GM12872 (cell line): Measurements from ENCODE around the gene NHLH1.

Experiments used
- CTCF ChIP-seq: IDR thresholded peaks from 3 replicates; pipeline ENCODE4 v1.5.1; 2011; ENCODE audit warnings: low read depth, mild to moderate bottlenecking, low read length, moderate library complexity; ENCODE audit not compliant: insufficient read depth

The NHLH1 gene

GRCh38 chr1:160358073-160358472 lies 8.8 kb upstream of the NHLH1 start:
- TF ChIP-seq CTCF, result no peak

- TF ChIP-seq CTCF, result no peak
These were observed 7.2 kb upstream of the NHLH1 start for GRCh38 chr1:160359559-160360226.

- TF ChIP-seq CTCF, result no peak
These were observed 6.6 kb upstream of the NHLH1 start for GRCh38 chr1:160360227-160360695.

DNA sequence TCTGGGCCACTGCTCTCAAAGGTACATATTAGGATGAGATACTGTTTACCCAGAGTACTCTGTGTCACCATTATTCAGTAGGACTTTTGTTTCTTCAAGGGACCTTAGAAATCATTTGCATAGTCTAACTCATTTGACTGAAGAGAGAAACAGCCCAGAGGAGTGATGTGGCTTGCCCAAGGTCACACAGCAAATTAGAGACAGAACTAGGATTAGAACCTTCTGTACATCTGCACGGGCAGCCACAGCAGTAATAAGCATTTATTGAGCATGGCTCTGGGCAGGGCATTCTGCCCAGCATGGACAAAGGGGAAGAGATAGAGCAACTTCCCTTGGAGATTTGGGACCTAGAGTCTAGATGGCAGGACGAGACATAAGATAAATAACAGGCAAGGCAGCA lies 5.7 kb upstream of the NHLH1 start:
- no peak for TF ChIP-seq CTCF

DNA sequence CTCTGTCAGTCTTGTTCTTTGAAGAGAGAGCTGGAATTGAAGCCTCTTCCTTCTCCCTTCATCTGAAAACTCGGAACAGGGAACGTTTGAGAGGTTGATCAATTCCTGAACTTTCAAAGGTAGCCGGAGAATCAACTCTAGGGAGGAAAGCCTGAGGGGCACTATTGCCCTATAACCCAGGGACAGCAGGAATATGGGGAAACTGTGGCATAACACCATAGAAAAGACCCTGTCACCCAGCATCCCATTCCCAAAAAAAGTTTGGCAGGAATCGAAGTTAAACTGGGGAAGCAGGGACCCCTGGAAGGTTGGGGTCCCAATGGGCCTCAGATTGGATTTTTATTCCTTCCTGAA lies 5.1 kb upstream of the NHLH1 start:
- TF ChIP-seq CTCF, result no peak

DNA sequence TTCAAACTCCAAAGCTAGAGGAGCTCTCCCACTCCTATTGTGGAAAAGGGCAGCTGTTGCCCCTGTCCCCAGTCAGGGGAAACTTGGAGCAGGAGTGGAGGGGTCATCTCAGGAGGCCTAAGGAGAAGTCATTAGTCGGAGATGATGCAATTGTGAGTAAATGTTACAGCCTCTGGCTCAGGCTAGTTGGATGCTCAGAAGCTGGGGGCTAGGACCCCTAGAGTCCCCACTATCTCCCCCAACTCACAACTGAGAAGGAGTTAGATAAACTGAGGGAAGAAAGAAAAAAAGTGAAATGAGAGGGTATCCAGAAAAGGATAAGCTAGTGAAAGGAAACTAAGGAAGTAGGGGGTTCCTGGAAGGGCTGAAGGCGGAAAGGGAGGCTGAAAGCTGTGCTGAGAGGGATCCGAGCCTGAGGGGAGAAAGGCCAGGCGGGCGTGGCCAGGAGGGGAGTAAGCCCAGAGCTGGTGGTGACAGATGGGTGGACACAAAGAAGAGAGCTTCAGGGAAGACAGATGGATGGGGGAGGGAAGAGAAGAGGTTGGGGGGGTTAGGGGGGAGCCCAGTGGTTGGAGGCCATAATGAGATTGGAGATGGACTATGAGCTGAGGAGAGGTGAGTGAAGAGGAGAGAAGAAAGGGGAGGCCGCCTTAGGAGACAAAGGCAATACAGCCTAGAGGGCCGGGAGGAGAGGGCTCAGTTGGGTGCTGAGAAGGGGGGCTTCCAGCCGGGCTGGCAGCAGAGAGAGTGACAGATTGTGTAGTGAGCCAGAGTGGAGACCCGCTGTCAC lies 4.5 kb upstream of the NHLH1 start:
- TF ChIP-seq CTCF, result no peak

GRCh38 chr1:160363010-160363409 lies 3.9 kb upstream of the NHLH1 start:
- no peak for TF ChIP-seq CTCF
